Activated CD4-positive, alpha-beta T cell treated with anti-CD3 and anti-CD28 coated beads for 4 hours (primary cell): ENCODE measurements around the gene GUSB.
"Not testable (repeated sequence)": the region's sequence is repeated elsewhere in the genome, so short reads cannot be mapped to it uniquely, and the experiment has no call there.

Experiments used
- DNase-seq, 2 donors: peaks; one replicate each; pipeline ENCODE4 v3.0.0-alpha.2; 2020

The GUSB gene

GRCh38 chr7:65974876-65975275, 7.1 kb downstream of the GUSB start:
- no peak for DNase-seq

GRCh38 chr7:65974191-65974801, 7.7 kb downstream of the GUSB start:
- no peak for DNase-seq

- no peak for DNase-seq
Measured at GRCh38 chr7:65972976-65973375, 9.0 kb downstream of the GUSB start.

- DNase-seq = no peak
Measured at GRCh38 chr7:65971021-65971420, 11.0 kb downstream of the GUSB start.

- DNase-seq = no peak
Measured at GRCh38 chr7:65968256-65969185, 13.5 kb downstream of the GUSB start.

- DNase-seq = no peak
Measured at GRCh38 chr7:65967361-65968155, 14.5 kb downstream of the GUSB start.

GRCh38 chr7:65966146-65966545, 15.9 kb downstream of the GUSB start:
- no peak for DNase-seq

- DNase-seq = not testable (repeated sequence)
Measured at GRCh38 chr7:65964671-65965070, 17.3 kb downstream of the GUSB start.

- no peak for DNase-seq
Measured at GRCh38 chr7:65962033-65962432, 20.0 kb downstream of the GUSB start.

GRCh38 chr7:65960351-65961074, 21.5 kb downstream of the GUSB start:
- DNase-seq = no peak

- no peak for DNase-seq
Measured at GRCh38 chr7:65955718-65956117, 26.3 kb downstream of the GUSB start.

- DNase-seq = no peak
Measured at GRCh38 chr7:65953890-65954450, 28.0 kb downstream of the GUSB start.

- DNase-seq = no peak
Measured at GRCh38 chr7:65953001-65953720, 28.9 kb downstream of the GUSB start.

- no peak for DNase-seq
Measured at GRCh38 chr7:65951837-65952578, 30.0 kb downstream of the GUSB start.

GRCh38 chr7:65946904-65947303, 35.1 kb downstream of the GUSB start:
- no peak for DNase-seq

GRCh38 chr7:65945787-65946186, 36.2 kb downstream of the GUSB start:
- DNase-seq = not testable (repeated sequence)

- no peak for DNase-seq
Measured at GRCh38 chr7:65938336-65938895, 43.6 kb downstream of the GUSB start.

- no peak for DNase-seq
Measured at GRCh38 chr7:65937296-65937695, 44.7 kb downstream of the GUSB start.

GRCh38 chr7:65931685-65932084, 50.3 kb downstream of the GUSB start:
- no peak for DNase-seq
